Suprapubic skin (tissue), 4 donors: ENCODE measurements around the gene MYH7B. TPM values are rescaled to one million over a fixed set of nuclear protein-coding genes. Genes with fewer than 3 reads are reported as not detected.

Experiments
- DNase-seq, 2 donors: peaks; one replicate each; pipeline ENCODE4 v3.0.0-alpha.2; 2019; ENCODE audit warnings: low spot score in 2 of 2
- H3K27ac ChIP-seq: fragments of 200-600 bp; sonication (generic); one replicate; pipeline ENCODE4 v1.5.1; 2019
- H3K27me3 ChIP-seq: fragments of 200-600 bp; sonication (generic); one replicate; pipeline ENCODE4 v1.5.1; 2019
- H3K36me3 ChIP-seq: fragments of 200-600 bp; sonication (generic); one replicate; pipeline ENCODE4 v1.5.1; 2019
- H3K4me1 ChIP-seq: fragments of 200-600 bp; sonication (generic); one replicate; pipeline ENCODE4 v1.5.1; 2019
- H3K4me3 ChIP-seq: fragments of 200-600 bp; sonication (generic); one replicate; pipeline ENCODE4 v1.5.1; 2019; ENCODE audit warnings: mild to moderate bottlenecking
- H3K9me3 ChIP-seq: fragments of 200-600 bp; sonication (generic); one replicate; pipeline ENCODE4 v1.5.1; 2019
- CTCF ChIP-seq, 2 donors: fragments of 200-600 bp in 1 of 2; fragments of 450-650 bp in 1 of 2; sonication (generic) in 1 of 2; IDR thresholded peaks; one replicate each; pipeline ENCODE4 v1.5.1; 2016 to 2019; ENCODE audit warnings: antibody characterized with exemption in 2 of 2, mild to moderate bottlenecking in 1 of 2, moderate library complexity in 1 of 2
- EP300 ChIP-seq: sonication (generic); formaldehyde crosslinking; IDR thresholded peaks from one replicate; pipeline ENCODE4 v1.6.1; 2017; ENCODE audit warnings: antibody characterized with exemption
- POLR2A ChIP-seq, 2 donors: fragments of 450-650 bp; IDR thresholded peaks; one replicate each; pipeline ENCODE4 v1.6.1; 2017; ENCODE audit warnings: antibody characterized with exemption in 2 of 2, mild to moderate bottlenecking in 2 of 2, moderate library complexity in 2 of 2
- POLR2AphosphoS5 ChIP-seq, 3 donors: sonication (generic); formaldehyde crosslinking; IDR thresholded peaks; one replicate each; pipeline ENCODE4 v1.6.1; 2017; ENCODE audit warnings: antibody characterized with exemption in 3 of 3
- WGBS: methylation state at CpG from one replicate; pipeline ENCODE4 v1.1.5; 2018; 5-methylcytosine and 5-hydroxymethylcytosine counted together
- total RNA-seq, 4 donors: library from RNA; depleted of rRNA; stranded (reverse); fragments of >200 nt; gene quantifications; one replicate each; pipeline ENCODE4 v1.1.0, GENCODE V29; 2016

The MYH7B gene
- total RNA-seq, 4 donors from 2014 or later = 0.18 to 0.97 (median 0.30) TPM; not detected in 1

DNA sequence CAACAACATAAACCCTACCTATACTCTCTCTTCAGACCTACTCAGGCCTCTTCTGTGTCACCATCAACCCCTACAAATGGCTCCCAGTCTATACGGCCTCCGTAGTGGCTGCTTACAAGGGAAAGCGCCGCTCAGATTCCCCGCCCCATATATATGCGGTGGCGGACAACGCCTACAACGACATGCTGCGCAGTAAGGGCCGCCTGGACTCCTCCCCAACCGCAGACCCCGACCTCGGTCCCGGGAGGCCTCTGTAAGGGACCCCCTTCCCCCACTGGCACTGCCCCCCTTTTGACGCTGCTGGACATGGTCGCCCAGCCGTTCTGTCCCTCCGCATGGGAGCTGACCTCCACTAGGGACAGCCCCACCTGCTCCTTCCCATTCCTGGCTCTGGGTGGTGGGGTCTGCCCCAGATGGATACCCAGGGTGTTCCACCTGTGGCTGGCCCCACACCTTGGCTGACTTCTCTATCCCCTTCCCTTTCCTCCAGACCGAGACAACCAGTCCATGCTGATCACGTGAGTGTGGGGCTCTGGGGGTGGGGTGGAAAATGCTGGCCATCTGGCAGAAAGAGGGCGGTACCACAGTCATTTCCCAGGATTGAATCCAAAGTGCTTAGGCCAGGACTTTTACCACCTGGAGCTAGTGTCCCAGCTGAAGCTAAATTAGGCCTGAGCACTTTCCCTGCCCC lies 25.0 kb downstream of the MYH7B start:
- no peaks in the 10 kb centered on the region for H3K9me3 ChIP-seq
- H3K4me1 ChIP-seq = peaks cover 8% of the 10 kb centered on the region
- no peaks in the 10 kb centered on the region for H3K36me3 ChIP-seq
- no peak for TF ChIP-seq CTCF (IDR thresholded peaks at IDR 0.05)
- TF ChIP-seq POLR2A (IDR thresholded peaks at IDR 0.05) = no peak
- TF ChIP-seq EP300 = no peak
- TF ChIP-seq POLR2AphosphoS5 (IDR thresholded peaks at IDR 0.05) = no peak
- H3K27me3 ChIP-seq = peaks cover 25% of the 10 kb centered on the region
- H3K27ac ChIP-seq = no peak overlapping the region
- no peak overlapping the region for H3K4me3 ChIP-seq
- no peak for DNase-seq
- WGBS = 88% methylated on average over 16 of the region's 22 CpGs

- 89% methylated on average over 21 of the region's 21 CpGs for WGBS
These were observed 26.8 kb downstream of the MYH7B start for GRCh38 chr20:34982270-34983088.

DNA sequence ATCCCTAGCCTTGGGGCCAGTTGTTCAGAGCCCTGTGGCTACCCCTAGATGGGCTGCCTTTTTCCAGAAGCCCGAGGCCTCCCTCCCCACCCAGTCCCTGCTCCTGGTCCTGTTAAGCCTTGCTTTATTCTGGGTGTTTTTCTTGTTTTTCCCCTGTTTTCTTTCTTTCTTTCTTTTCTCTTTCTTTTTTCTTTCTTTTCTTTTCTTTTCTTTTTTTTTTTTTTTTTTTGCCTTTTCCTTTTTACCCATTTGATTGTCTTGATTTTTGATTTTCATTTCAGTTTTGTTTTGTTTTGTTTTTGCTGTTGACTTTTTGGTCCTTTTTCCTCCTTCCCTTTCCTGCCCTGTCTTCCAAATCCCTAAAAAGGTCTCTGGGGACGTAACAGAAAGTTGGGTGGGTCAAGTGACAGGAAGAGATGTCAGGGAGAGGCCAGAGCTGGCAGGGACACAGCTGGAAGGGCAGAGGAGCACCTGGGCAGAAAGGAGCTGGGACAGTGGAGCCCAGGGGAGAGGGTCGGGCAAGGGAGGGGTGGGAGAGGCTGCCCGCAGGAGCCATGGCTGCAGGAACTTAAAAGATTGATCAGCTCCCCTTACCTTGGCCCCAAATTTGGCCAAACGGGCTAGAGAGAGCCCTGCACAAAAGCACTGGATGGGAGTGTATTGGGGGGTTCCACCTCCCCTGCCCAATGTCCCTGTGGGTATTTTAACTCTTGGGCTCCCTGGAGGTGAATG lies 27.6 kb downstream of the MYH7B start:
- peaks cover 30% of the 10 kb centered on the region for H3K27me3 ChIP-seq
- TF ChIP-seq POLR2A (IDR thresholded peaks at IDR 0.05) (no peak), EP300 (no peak), POLR2AphosphoS5 (IDR thresholded peaks at IDR 0.05) (no peak), CTCF (IDR thresholded peaks at IDR 0.05) (no peak)
- no peak overlapping the region for H3K27ac ChIP-seq
- no peak for DNase-seq
- no peak overlapping the region for H3K4me3 ChIP-seq
- H3K4me1 ChIP-seq = peaks cover 10% of the 10 kb centered on the region
- WGBS = 43% methylated on average over 5 of the region's 5 CpGs
- H3K36me3 ChIP-seq = no peaks in the 10 kb centered on the region
- no peaks in the 10 kb centered on the region for H3K9me3 ChIP-seq

More at GRCh38 chr20:34982270-34983088, 26.8 kb downstream of the MYH7B start:
- Histone ChIP-seq H3K36me3 (no peaks in the 10 kb centered on the region), H3K9me3 (no peaks in the 10 kb centered on the region), H3K27ac (no peak overlapping the region), H3K4me1 (peaks cover 8% of the 10 kb centered on the region), H3K4me3 (no peak overlapping the region), H3K27me3 (peaks cover 30% of the 10 kb centered on the region)
- TF ChIP-seq POLR2A (IDR thresholded peaks at IDR 0.05) (no peak), CTCF (IDR thresholded peaks at IDR 0.05) (no peak), POLR2AphosphoS5 (IDR thresholded peaks at IDR 0.05) (no peak), EP300 (no peak)
- no peak for DNase-seq

DNA sequence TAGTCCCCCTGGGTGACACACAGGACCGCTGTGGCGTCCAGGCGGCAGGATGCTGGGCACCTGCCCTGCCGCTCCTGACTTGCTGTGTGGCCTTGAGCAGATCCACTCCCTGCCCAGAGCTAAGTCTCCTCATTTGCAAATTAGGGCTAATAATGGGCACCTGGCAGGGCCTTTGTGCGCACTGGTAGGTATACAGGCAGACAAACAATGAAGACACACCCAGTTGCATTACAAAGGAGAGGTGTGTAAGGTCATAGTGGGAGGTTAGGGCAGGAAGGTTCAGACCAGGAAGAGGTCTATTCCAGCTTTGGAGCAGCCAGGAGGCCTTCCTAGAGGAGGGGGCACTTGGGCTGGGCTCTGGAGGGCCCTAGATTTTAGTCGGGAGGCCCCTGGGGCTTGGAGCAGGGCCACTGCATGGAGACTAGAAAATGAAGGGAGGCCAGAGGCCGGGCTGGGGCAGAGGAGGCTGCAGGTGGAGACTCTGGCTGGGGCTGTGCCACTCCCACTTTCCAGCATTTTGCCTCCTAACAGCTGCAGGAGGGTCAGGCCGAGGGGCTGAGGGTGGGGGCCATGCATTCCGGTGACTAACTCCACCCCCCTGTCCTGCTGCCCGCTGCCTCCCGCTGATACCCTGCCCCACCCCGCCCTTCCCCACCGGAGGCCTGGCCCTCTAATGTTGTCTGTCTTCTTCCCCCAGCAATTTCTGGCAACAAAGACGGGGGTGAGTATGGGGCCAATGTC lies 28.5 kb downstream of the MYH7B start:
- Histone ChIP-seq H3K27ac (no peak overlapping the region), H3K36me3 (no peaks in the 10 kb centered on the region), H3K4me1 (peaks cover 11% of the 10 kb centered on the region), H3K27me3 (peaks cover 30% of the 10 kb centered on the region), H3K9me3 (no peaks in the 10 kb centered on the region), H3K4me3 (no peak overlapping the region)
- TF ChIP-seq EP300 = no peak
- TF ChIP-seq POLR2A (IDR thresholded peaks at IDR 0.05) = no peak
- TF ChIP-seq POLR2AphosphoS5 (IDR thresholded peaks at IDR 0.05) = no peak
- no peak for TF ChIP-seq CTCF (IDR thresholded peaks at IDR 0.05)
- DNase-seq = no peak
- WGBS = 40% methylated on average over 10 of the region's 14 CpGs
